RWPE1 (cell line): ENCODE data around the gene SLC35A2.

ENCODE experiments used
- CTCF ChIA-PET: fragments of 350-600 bp; sonication (Branson Sonifier 250); formaldehyde crosslinking; extraction: SDS; loops from one replicate; lab custom pipeline; 2021; lab: Yijun Ruan, JAX
- POLR2A ChIA-PET: fragments of 400-600 bp; formaldehyde crosslinking; extraction: SDS; loops from one replicate; lab custom pipeline; 2020; ENCODE audit warnings: antibody characterized with exemption; ENCODE audit not compliant: low non-redundant PET; lab: Yijun Ruan, JAX
- DNase-seq: peaks from one replicate; pipeline ENCODE4 v3.0.0; 2012; ENCODE audit warnings: low spot score
- H3K27ac ChIP-seq: fragments of 450-650 bp; 2 replicates; pipeline ENCODE4 v1.5.1; 2017
- CTCF ChIP-seq: fragments of 450-650 bp; conservative IDR thresholded peaks from 2 replicates; pipeline ENCODE4 v1.5.1; 2017; ENCODE audit warnings: low read depth, mild to moderate bottlenecking

Gene SLC35A2

GRCh38 chrX:48938721-48939425 lies 27.4 kb upstream of the SLC35A2 start:
- no peak for DNase-seq
- ChIA-PET CTCF (no interaction called here), POLR2A (no interaction called here)
- H3K27ac ChIP-seq = no peak overlapping the region
- TF ChIP-seq CTCF = no peak

GRCh38 chrX:48937054-48937907 lies 25.8 kb upstream of the SLC35A2 start:
- no peak overlapping the region for H3K27ac ChIP-seq
- ChIA-PET CTCF (interaction anchor here (0.7 kb wide), 1 partner anchor 15 kb away, joined by 3 read pairs; no protein-coding TSS in a partner anchor), POLR2A (no interaction called here)

GRCh38 chrX:48936429-48937053 lies 25.1 kb upstream of the SLC35A2 start:
- no peak for TF ChIP-seq CTCF
- ChIA-PET CTCF (interaction anchor here (0.7 kb wide), 1 partner anchor 16 kb away, joined by 3 read pairs; no protein-coding TSS in a partner anchor), POLR2A (no interaction called here)
- DNase-seq = no peak
- no peak overlapping the region for H3K27ac ChIP-seq

More at GRCh38 chrX:48937054-48937907, 25.8 kb upstream of the SLC35A2 start:
- TF ChIP-seq CTCF = no peak
- DNase-seq = no peak

GRCh38 chrX:48935301-48935670 lies 23.8 kb upstream of the SLC35A2 start:
- no peak for TF ChIP-seq CTCF
- ChIA-PET POLR2A (no interaction called here), CTCF (no interaction called here)
- no peak overlapping the region for H3K27ac ChIP-seq
- DNase-seq = no peak

- DNase-seq = no peak
- ChIA-PET POLR2A (no interaction called here), CTCF (no interaction called here)
- TF ChIP-seq CTCF = no peak
- no peak overlapping the region for H3K27ac ChIP-seq
Measured at GRCh38 chrX:48934581-48935300, 23.3 kb upstream of the SLC35A2 start.

GRCh38 chrX:48933757-48934156 lies 22.3 kb upstream of the SLC35A2 start:
- no peak for TF ChIP-seq CTCF
- DNase-seq = no peak
- ChIA-PET CTCF (no interaction called here), POLR2A (no interaction called here)
- H3K27ac ChIP-seq = no peak overlapping the region
